Right ventricle myocardium inferior (tissue), 1 donor: Measurements from ENCODE around the gene INPP5D. TPM values are rescaled to one million over a fixed set of nuclear protein-coding genes. Genes with fewer than 3 reads are reported as not detected.
"Not testable (repeated sequence)": the region's sequence is repeated elsewhere in the genome, so short reads cannot be mapped to it uniquely, and the experiment has no call there.

Experiments
- ATAC-seq: fragments of 200-7000 bp; cut with Tn5 transposase; one replicate; pipeline ENCODE4 v1.9.1; 2020; ENCODE audit warnings: mild to moderate bottlenecking, moderate library complexity
- DNase-seq: peaks from one replicate; pipeline ENCODE4 v3.0.0; 2021; ENCODE audit errors: missing footprints
- intact Hi-C: fragments of 100-400 bp; cut with DNase I; formaldehyde crosslinking; loops from one replicate; pipeline ENCODE4 v1.11.0; 2022
- total RNA-seq: library from RNA; stranded (reverse); fragmentation: NEBNext Ultra II Directional; extraction: Animal tissue kit (Norgen Biotek cat#: 25700); gene quantifications from one replicate; pipeline ENCODE4 v1.2.1, GENCODE V29; 2021
- donor health status: DM: no; HTN: yes; CAD: no; lungs with severe emphysema.

The INPP5D gene
- total RNA-seq, 1 donor from 2014 or later: 5.2 TPM

DNA sequence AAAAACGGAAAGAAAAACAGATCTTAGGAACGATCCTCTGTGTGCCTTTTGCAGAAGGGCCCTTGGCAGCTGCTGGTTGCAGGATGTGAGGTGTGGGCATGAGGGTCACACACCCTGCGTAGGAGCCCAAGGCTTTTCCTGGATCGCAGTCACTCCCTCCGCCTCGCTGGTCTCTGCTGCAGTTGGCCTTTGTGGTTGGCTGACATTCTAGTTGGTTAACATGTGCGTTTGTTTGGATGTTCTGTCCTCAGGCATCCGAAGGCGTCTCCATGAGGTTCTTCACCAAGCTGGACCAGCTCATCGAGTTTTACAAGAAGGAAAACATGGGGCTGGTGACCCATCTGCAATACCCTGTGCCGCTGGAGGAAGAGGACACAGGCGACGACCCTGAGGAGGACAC lies 61.7 kb downstream of the INPP5D start:
- ATAC-seq (no peak), DNase-seq (no peak)
- intact Hi-C loops: no loop called here

GRCh38 chr2:233122541-233122940 lies 62.4 kb downstream of the INPP5D start:
- ATAC-seq (no peak), DNase-seq (no peak)
- intact Hi-C loops: no loop called here

GRCh38 chr2:233123576-233123975 lies 63.4 kb downstream of the INPP5D start:
- DNase-seq, ATAC-seq, intact Hi-C loops: not testable (repeated sequence)

DNA sequence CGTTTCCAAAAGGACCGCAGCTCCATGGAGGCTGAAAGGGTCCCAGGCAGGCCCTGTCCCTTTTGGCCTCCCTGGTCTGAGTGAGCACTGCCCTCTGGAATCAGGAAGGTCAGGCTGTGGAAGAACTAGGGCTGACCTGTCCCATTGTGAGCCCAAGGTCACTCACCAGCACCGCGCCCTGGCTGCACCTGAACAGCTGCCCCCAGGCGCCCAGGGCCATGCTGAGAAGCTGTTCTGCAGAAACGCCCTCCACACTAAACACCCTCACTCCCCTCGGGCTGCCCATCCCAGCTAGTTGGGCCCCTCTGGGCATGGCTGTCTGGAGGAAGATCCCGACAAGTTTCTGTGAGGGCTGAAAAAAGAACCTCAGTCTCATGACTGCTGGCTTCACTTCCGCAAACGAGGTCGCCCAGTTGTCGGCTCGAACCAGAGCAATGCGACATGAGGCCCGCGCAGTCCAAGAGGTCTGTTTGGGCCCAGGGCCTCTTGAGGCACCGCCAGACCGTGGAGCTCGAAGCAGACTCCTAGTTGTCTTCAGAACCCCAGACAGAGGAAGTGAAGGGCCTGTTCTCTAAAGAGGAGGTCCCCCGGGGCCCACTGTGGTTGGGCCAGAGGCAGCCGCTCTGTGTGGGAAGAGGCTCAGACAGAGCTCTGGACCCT lies 64.4 kb downstream of the INPP5D start:
- DNase-seq (no peak), ATAC-seq (peak; percentile 23)

GRCh38 chr2:233125455-233126065 lies 65.4 kb downstream of the INPP5D start:
- no peak for DNase-seq
- ATAC-seq: no peak
- intact Hi-C loops: no loop called here

More for the DNA sequence above, 64.4 kb downstream of the INPP5D start:
- intact Hi-C loops: no loop called here

- intact Hi-C loops: no loop called here
- DNase-seq: no peak
- ATAC-seq: no peak
These were observed 69.3 kb downstream of the INPP5D start for GRCh38 chr2:233129351-233129978.

- intact Hi-C loops: no loop called here
- ATAC-seq (no peak), DNase-seq (no peak)
These were observed 69.9 kb downstream of the INPP5D start for GRCh38 chr2:233130024-233130423.

GRCh38 chr2:233130481-233131020 lies 70.4 kb downstream of the INPP5D start:
- DNase-seq (no peak), ATAC-seq (no peak)
- intact Hi-C loops: no loop called here

DNA sequence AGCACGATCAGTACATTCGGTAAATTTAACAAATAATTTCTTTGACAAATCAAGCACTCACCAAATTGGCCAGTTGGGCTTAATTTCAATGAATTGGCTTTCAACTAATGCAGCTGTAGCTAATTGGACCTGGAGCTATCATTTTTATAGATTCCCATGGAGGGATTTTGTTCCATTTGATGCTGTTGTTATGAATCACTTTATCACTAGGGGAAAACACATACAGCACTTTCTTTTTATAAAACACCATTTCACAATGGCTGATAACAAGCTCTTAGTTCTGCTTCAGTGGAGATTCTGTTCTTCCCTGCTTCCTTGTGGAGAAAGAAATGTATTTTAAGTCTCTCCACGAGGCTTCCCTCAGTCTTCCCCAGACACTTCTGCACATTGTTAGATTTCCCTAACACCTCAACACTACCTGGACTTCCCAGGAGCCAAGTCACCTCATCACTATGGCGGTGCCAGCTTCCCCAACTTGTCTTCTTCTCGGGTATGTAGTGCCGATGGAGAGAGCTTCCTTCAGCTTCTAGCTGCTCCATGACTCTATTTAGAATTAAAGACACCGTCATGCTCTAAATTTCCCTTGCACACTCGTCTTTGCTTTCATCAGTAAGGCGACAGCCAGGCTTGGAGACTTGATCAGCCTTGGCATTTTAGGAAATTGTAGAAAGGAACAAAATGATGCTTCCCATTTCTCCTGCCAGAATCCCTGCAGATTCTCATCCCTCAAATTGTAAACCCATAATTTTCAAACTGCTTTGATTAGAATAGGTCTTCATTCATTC lies 72.0 kb downstream of the INPP5D start:
- DNase-seq: no peak
- intact Hi-C loops: no loop called here
- no peak for ATAC-seq

DNA sequence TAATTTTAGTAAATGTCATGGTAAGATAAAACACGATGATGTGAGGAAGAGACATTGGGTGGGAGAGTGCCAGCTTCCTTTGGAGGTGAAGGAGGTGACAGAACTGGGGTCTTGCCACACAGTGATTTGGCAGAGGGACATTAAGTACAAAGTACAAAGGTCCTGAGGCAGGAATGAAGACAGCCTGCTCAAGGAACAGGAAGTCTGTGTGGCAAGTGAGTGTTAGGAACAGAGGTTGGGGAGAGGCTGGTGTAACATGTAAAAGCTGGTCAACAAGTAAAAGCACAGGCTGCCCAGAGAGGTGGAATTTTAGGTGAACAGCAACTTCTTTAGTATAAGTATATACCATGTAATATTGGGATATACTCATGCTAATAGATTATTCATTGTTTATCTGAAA lies 73.1 kb downstream of the INPP5D start:
- ATAC-seq: no peak
- intact Hi-C loops: no loop called here
- no peak for DNase-seq

DNA sequence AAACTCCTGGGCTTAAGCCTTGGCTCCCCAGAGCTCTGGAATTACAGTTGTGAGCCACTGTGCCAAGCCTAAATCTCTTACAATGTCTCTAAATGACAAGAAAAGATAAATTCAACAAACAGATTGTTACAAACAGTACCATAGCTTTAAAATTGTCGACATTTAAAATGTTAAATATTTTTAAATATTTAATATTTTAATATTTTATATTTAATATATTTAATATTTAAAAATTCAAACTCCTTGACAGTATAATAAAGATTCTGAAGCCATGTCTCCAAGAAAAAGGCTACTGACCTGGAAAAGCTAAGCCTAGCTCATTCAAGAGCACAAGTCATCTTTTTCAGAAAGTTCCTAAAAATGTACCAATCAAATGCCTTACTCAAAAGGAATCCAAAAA lies 75.3 kb downstream of the INPP5D start:
- intact Hi-C loops: no loop called here
- no peak for DNase-seq
- no peak for ATAC-seq

DNA sequence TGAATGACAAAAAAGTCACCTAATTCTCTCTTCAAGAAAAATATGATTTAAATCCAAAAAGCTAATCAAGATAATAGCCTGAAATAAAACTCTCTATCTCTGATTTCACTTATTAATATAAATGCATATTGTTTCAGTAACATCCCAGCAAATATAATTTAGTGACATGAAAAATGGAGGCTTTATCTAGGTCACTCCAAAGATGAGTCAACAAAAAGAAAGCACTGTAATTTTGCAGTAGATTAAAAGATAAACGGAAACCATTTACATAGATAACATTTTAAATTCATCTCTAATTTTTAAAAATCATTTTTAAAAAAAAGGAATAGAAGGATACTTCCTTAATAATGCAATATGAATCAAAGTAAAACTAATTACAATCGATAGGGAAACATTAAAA lies 76.9 kb downstream of the INPP5D start:
- intact Hi-C loops: no loop called here
- DNase-seq: no peak
- ATAC-seq: no peak

DNA sequence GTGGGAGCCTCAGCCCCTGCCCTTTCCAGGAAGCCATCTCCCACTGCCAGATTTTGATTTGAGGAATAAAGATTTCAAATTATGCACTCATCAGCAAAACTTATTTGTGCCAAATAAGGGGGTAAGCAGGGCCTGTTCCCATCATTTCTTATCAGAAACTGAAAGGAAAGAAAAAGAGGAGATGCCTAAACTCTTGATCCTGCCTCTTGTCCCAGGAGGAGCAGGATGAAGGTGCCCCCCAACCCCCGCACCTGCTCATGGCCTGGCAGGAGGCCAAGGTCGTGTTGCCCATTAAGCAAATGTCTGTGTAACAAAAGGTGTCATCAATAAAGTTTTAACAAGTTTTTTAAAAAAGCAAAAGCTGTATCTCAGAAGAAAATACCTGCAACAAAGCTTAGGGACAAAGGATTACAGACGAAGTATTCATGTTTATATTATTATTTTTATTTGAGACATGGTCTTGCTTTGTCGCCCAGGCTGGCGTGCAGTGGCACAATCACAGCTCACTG lies 80.0 kb downstream of the INPP5D start:
- ATAC-seq (no peak), DNase-seq (no peak)
- intact Hi-C loops: no loop called here

DNA sequence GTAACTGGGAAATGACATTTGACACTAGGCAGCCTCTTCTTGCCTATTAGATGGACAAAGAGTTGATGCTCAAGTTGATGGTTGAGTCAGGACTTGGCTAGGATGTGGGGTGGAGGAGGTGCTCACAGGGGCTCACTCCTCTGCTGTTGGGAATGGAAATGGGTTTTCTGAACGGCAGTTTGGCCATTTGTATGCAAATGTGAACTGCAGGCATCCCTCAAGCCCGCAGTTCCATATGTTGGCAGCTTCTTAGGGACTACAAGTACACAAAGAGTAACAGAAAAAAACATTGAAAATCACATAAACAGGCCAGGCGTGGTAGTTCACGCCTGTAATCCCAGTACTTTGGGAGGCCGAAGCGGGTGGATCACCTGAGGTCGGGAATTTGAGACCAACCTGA lies 80.8 kb downstream of the INPP5D start:
- ATAC-seq (no peak), DNase-seq (no peak)
- intact Hi-C loops: no loop called here

- no peak for ATAC-seq
- intact Hi-C loops: no loop called here
- no peak for DNase-seq
These were observed 81.8 kb downstream of the INPP5D start for GRCh38 chr2:233141901-233142300.

- intact Hi-C loops: no loop called here
- ATAC-seq: no peak
- no peak for DNase-seq
These were observed 82.3 kb downstream of the INPP5D start for GRCh38 chr2:233142355-233142897.

GRCh38 chr2:233143700-233144331 lies 83.7 kb downstream of the INPP5D start:
- DNase-seq: no peak
- no peak for ATAC-seq
- intact Hi-C loops: no loop called here

DNA sequence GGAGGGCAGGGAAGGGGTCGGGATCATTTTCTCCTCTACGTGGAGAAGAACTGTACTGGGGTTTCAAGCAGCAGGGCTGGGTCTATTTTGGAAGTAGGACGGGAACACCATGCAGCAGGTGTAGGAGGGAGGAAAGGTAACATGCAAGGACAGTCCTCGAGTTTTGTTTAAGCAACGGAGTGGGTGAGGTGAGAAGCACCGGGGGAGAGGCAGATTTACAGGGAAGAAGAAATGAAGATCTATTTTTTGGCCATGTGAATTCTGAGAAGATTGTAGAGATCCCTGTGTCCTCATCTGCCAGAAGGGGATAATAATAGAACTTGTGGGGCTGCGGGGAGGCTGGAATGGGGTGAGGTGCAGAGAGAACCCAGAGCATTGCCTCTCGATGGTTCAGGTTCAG lies 85.6 kb downstream of the INPP5D start:
- intact Hi-C loops: no loop called here
- ATAC-seq (no peak), DNase-seq (no peak)
